Endothelial cell of umbilical vein (primary cell): ENCODE data around the gene FCMR.

Experiments used
- EZH2 ChIP-seq: IDR thresholded peaks from 2 replicates; pipeline ENCODE4 v1.6.1; 2012; ENCODE audit warnings: borderline replicate concordance, low read depth, mild to moderate bottlenecking, moderate library complexity, low read length, inconsistent platforms; ENCODE audit not compliant: severe bottlenecking
- FOS ChIP-seq: IDR thresholded peaks from 2 replicates; pipeline ENCODE4 v1.6.1; 2011; ENCODE audit warnings: mild to moderate bottlenecking, low read length, moderate library complexity, borderline replicate concordance; ENCODE audit not compliant: insufficient read depth
- GATA2 ChIP-seq: IDR thresholded peaks from 2 replicates; pipeline ENCODE4 v1.7.0; 2011; ENCODE audit warnings: low read depth, mild to moderate bottlenecking, moderate library complexity, mixed read lengths, low read length; ENCODE audit not compliant: insufficient read length, insufficient read depth
- MYC ChIP-seq: IDR thresholded peaks from one replicate; pipeline ENCODE4 v1.6.1; 2011; ENCODE audit warnings: mild to moderate bottlenecking, low read depth, low read length
- POLR2A ChIP-seq: IDR thresholded peaks from 2 replicates; pipeline ENCODE4 v1.6.1; 2012; ENCODE audit warnings: low read depth, mild to moderate bottlenecking, control low read depth, low read length
- POLR2AphosphoS5 ChIP-seq: IDR thresholded peaks from 2 replicates; pipeline ENCODE4 v1.6.1; 2012; ENCODE audit warnings: low read depth, mild to moderate bottlenecking, control low read depth, low read length, moderate library complexity; ENCODE audit not compliant: insufficient read depth
- TF ChIP-seq, protein P1 (sequence below), 2 donors: IDR thresholded peaks; 1 replicate in 1 of 2; 2 replicates in 1 of 2; pipeline ENCODE4 v1.5.1; 2011; ENCODE audit warnings: low read length in 2 of 2, mild to moderate bottlenecking in 2 of 2, moderate library complexity in 2 of 2, control low read depth in 1 of 2, inconsistent platforms in 1 of 2, low read depth in 1 of 2; ENCODE audit not compliant: insufficient read depth in 1 of 2; ENCODE audit errors: extremely low read depth in 1 of 2
- TF ChIP-seq, protein P2 (sequence below): IDR thresholded peaks from 2 replicates; pipeline ENCODE4 v1.6.1; 2011; ENCODE audit not compliant: insufficient read depth, insufficient read length

DNA sequence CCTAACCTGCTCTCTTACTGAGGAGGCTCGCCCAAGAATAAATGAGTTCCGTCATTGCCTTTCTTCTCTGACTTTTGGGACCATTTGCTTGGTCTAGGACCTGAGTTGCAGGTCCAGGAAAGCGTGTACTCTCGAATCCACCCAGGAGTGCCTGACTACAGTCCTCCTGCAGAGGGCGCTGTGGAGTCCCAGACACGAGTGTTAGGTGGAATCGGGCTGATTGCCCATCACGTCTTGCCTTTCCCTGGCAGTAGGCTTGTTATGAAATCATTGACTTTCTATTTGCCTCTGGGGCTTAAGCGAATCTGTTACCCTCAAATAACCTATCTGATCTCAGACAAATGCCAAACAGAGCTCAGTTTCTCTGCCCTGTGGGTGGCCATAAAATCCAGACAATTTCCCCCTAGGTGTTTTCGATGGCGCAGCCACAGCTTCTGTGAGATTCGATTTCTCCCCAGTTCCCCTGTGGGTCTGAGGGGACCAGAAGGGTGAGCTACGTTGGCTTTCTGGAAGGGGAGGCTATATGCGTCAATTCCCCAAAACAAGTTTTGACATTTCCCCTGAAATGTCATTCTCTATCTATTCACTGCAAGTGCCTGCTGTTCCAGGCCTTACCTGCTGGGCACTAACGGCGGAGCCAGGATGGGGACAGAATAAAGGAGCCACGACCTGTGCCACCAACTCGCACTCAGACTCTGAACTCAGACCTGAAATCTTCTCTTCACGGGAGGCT, 56.6 kb downstream of the FCMR start, which contains the start of gene IL20:
- TF ChIP-seq, protein P1, sequence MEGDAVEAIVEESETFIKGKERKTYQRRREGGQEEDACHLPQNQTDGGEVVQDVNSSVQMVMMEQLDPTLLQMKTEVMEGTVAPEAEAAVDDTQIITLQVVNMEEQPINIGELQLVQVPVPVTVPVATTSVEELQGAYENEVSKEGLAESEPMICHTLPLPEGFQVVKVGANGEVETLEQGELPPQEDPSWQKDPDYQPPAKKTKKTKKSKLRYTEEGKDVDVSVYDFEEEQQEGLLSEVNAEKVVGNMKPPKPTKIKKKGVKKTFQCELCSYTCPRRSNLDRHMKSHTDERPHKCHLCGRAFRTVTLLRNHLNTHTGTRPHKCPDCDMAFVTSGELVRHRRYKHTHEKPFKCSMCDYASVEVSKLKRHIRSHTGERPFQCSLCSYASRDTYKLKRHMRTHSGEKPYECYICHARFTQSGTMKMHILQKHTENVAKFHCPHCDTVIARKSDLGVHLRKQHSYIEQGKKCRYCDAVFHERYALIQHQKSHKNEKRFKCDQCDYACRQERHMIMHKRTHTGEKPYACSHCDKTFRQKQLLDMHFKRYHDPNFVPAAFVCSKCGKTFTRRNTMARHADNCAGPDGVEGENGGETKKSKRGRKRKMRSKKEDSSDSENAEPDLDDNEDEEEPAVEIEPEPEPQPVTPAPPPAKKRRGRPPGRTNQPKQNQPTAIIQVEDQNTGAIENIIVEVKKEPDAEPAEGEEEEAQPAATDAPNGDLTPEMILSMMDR (IDR thresholded peaks at IDR 0.05; ENCODE audit: extremely low read depth in 1 of 2, insufficient read depth in 1 of 2, low read depth in 1 of 2, low read length in 2 of 2): peak; percentile 70 to 72
- TF ChIP-seq POLR2A (no peak), POLR2AphosphoS5 (no peak), EZH2 (no peak), MYC (no peak), GATA2 (no peak), FOS (no peak)
- TF ChIP-seq, protein P2, sequence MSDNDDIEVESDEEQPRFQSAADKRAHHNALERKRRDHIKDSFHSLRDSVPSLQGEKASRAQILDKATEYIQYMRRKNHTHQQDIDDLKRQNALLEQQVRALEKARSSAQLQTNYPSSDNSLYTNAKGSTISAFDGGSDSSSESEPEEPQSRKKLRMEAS: no peak
